ENCODE results near the gene STH.

STH gene

DNA sequence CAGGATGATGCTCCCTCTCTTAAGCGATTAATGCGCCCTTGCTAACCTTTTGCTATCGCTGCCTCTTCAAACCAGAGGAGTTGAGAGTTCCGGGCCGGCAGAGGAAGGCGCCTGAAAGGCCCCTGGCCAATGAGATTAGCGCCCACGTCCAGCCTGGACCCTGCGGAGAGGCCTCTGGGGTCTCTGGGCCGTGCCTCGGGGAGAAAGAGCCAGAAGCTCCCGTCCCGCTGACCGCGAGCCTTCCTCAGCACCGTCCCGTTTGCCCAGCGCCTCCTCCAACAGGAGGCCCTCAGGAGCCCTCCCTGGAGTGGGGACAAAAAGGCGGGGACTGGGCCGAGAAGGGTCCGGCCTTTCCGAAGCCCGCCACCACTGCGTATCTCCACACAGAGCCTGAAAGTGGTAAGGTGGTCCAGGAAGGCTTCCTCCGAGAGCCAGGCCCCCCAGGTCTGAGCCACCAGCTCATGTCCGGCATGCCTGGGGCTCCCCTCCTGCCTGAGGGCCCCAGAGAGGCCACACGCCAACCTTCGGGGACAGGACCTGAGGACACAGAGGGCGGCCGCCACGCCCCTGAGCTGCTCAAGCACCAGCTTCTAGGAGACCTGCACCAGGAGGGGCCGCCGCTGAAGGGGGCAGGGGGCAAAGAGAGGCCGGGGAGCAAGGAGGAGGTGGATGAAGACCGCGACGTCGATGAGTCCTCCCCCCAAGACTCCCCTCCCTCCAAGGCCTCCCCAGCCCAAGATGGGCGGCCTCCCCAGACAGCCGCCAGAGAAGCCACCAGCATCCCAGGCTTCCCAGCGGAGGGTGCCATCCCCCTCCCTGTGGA, 16.0 kb upstream of the STH start:
- no peak overlapping the region for H3K4me3 ChIP-seq (ENCODE audit: low read depth, low read length)
- no peak for DNase-seq (ENCODE audit: low read depth)

DNA sequence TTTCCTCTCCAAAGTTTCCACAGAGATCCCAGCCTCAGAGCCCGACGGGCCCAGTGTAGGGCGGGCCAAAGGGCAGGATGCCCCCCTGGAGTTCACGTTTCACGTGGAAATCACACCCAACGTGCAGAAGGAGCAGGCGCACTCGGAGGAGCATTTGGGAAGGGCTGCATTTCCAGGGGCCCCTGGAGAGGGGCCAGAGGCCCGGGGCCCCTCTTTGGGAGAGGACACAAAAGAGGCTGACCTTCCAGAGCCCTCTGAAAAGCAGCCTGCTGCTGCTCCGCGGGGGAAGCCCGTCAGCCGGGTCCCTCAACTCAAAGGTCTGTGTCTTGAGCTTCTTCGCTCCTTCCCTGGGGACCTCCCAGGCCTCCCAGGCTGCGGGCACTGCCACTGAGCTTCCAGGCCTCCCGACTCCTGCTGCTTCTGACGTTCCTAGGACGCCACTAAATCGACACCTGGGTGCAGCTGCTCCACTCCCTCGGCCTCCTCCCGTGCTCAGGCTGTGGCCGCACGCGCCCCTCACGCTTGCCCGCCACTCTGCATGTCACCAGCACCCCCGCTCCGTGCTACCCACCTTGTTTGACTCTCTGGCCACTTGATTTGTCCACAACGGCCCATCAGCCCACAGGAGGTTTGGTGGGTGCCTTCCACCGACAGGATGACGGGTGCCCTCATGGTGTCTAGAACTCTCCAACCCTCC, 15.3 kb upstream of the STH start:
- no peak for DNase-seq (ENCODE audit: low read depth)
- no peak overlapping the region for H3K4me3 ChIP-seq (ENCODE audit: low read depth, low read length)

DNA sequence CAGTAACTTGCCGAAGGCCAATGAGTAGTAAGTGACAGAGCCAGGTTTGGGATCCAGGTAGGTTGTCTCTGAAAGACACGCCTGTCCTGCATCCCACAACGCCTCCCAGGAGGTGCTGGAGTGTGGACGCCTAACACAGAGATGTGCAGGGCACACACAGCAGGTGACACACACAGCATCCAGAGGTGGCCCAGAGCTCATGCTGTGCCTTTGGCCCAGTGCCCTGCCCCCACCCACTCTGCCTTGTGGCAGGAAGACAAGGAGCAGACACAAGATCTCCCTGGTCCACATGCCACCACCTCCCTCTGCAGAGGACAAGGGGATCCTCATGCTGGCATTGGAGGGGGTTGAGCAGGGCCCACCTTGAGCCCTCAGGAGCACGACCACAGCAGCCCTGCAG, 14.7 kb upstream of the STH start:
- no peak overlapping the region for H3K4me3 ChIP-seq (ENCODE audit: low read depth, low read length)
- DNase-seq (ENCODE audit: low read depth), result no peak

DNA sequence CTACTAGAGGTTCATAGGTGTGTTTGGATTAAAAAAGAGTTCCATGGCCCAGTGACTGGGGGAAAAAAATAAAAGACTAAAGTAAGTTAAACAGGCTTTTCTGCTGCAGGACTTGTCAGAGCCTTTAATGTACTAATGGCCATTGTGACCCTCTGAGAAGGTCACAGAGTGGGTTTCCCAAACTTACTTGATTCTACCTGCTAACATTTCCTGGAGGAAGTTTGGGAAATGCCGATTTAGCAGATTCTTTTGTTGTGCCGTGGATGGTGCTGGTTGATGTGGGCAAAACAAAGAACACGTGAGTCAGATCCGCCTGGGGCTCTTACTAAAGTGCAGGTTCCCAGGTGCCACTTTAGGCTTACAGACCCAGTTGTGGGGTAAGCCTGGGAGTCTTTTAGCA, 13.6 kb upstream of the STH start:
- no peak for DNase-seq (ENCODE audit: low read depth)
- no peak overlapping the region for H3K4me3 ChIP-seq (ENCODE audit: low read depth, low read length)

DNA sequence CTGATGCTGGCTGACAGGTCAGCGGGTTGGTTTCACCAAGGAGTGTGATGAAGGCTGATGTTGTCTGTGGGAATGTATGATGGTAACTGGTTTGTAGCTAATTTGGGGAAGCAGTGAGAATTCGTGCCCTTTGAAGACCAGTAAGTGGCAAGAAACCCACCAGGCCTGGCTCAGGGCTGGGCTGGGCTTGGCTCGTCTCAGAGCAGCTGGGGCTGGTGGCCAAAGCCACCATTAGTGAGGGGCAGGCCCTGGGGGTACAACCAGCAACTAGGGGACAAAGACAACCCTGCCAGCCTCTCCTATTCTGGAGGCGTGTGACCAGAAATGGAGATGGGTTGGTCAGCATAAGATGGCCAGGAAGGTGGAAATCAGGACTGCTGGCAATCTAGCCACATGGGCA, 13.0 kb upstream of the STH start:
- DNase-seq (ENCODE audit: low read depth), result no peak
- no peak overlapping the region for H3K4me3 ChIP-seq (ENCODE audit: low read depth, low read length)

DNA sequence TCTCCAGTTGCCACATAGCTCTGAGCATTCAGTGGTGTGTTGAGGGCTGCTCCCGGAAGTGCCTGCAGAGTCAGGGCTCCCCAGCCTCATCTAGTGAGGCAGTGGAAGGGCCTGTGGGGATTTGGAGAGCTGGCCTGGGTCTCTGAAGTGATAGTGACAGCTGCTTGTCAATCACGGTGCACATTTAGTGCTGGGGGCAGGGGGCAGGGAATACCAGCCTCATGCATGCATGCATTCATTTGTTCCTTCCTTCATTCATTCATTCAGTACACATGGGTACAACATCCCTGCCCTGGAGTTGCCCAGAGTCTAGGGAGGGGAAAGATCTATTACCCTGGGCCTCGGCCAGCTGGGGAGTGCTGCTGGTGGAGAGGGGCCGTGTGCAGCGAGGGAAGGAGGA, 11.3 kb upstream of the STH start:
- no peak for DNase-seq (ENCODE audit: low read depth)

DNA sequence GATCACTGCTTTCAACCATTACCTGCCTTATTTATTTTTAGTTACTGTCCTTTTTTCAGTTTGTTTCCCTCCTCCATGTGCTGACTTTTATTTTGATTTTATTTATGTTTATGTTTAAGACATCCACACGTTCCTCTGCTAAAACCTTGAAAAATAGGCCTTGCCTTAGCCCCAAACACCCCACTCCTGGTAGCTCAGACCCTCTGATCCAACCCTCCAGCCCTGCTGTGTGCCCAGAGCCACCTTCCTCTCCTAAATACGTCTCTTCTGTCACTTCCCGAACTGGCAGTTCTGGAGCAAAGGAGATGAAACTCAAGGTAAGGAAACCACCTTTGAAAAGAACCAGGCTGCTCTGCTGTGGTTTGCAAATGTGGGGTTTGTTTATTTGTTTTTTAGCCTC, 9.3 kb upstream of the STH start:
- no peak overlapping the region for H3K4me3 ChIP-seq (ENCODE audit: low read depth, low read length)
- DNase-seq (ENCODE audit: low read depth), result no peak

More for the DNA sequence above, 11.3 kb upstream of the STH start:
- no peak overlapping the region for H3K4me3 ChIP-seq (ENCODE audit: low read depth, low read length)

DNA sequence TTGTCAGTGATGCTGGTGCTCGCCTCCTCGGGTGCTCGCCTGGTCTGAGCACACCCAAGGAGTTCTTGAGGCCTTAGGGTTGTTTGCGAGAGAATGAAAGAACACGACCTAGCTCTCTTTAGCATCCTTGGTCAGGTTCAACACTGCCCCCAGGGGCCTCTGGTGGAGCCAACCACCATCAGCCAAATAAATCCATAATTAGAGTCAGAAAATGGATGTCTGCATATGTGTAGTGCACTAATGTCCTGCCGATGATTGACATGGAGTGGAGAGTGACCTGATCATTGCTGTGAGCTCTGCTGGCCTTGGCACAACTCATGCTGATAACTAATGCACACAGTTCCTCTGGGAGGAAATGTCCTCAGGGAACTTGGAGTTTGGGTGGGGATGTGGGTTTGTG, 8.2 kb upstream of the STH start:
- no peak overlapping the region for H3K4me3 ChIP-seq (ENCODE audit: low read depth, low read length)
- no peak for DNase-seq (ENCODE audit: low read depth)

DNA sequence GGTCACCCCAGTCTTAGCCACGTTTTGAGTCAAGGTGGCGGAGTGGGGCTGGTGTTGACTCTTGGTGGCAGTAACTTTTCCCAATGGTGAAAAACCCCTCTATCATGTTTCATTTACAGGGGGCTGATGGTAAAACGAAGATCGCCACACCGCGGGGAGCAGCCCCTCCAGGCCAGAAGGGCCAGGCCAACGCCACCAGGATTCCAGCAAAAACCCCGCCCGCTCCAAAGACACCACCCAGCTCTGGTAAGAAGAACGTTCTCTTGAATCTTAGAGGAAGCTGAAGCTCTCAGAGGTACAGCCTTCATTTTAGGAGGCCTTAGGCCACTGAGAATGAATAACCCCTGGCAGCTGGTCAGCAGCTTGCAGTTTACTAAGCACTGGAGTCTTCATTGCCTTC, 7.7 kb upstream of the STH start:
- no peak overlapping the region for H3K4me3 ChIP-seq (ENCODE audit: low read depth, low read length)

DNA sequence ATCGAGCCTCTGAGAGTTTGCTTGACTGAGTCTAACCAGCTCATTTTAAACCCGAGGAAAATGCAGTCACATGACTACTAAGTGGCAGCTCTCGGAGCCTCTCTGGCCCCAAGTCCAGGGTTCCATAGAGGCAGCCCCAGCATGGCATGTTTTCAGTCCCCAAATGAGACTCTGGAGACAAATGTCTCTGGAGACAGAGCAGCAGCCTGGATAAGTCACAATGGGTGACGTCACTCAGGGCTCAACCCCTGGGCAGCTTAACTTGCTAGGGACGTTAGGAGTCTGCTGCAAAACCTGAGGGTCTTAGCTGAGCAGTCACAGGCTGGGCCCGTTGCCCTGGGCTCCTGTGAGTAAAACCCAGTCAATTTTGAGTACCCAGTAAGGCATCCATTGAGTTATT, 6.9 kb upstream of the STH start:
- H3K4me3 ChIP-seq (ENCODE audit: low read depth, low read length), result no peak overlapping the region

More for the DNA sequence above, 7.7 kb upstream of the STH start:
- DNase-seq (ENCODE audit: low read depth), result no peak

DNA sequence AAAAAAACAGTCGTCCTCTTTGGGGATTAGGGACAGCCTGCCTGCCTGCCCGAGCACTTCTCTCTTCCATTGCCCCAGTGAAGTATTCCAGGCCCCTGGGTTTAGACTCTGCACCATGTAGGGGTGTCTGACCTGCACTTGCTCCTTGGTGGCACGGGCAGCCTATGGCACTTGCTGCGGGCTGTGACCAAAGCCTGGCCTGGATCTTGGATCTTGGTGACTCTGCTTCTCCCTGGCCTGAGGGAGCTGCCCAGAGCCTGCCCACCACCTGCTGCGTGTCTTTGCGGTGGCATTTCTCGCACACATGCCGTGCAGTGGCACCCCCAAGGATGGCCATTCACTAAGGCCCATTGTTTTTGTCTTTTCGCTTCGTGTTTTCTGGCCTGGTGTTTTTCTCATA, 6.1 kb upstream of the STH start:
- no peak overlapping the region for H3K4me3 ChIP-seq (ENCODE audit: low read depth, low read length)
- no peak for DNase-seq (ENCODE audit: low read depth)

More for the DNA sequence above, 6.9 kb upstream of the STH start:
- no peak for DNase-seq (ENCODE audit: low read depth)

DNA sequence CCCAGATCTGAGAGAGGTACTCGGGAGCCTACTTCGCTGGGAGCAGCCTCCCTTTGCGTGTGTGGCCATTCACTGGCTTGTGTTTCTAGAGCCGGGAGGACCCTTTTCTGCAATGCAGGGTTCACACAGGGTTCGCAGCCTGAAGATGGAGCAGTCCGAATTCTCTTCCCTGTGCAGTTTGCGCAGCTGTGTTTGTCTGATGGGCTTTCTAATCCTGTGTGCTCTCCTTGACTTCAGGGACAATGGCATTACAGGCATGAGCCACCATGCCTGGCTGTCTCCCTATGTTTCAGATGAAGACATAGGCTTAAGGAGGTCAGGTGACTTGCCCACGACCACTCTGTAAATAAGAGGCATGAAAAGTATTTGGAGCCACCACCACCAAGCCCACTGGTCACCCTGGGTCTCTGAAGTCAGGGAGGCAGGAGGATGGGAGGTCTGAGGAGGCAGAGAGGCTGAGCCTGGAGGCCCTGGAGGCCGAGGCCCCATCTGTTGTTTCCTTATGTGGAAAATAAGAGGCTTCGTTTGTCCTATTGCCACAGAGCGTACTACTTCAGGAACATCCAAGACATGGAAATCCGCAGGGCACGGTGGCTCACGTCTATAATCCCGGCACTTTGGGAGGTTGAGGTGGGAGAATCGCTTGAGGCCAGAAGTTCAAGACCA, 5.0 kb upstream of the STH start:
- H3K4me3 ChIP-seq (ENCODE audit: low read depth, low read length), result no peak overlapping the region
- DNase-seq (ENCODE audit: low read depth), result no peak

DNA sequence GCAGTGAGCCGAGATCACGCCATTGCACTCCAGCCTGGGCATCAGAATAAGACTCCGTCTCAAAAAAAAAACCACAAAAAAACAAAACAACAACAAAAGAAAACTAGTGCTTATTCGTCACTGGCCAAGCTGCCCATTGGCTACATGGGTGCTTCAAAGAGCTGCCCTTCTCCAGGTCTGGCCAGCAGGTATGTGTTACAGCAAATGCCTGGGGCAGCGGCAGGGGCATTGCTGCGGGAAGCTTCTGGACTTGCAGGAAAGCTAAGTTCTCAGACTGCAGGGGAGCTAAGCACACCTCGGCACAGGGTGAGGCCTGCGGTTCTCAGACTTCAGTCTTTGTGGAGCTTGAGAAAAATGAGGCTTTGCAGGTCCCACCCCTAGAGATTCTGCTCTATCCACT, 4.1 kb upstream of the STH start:
- no peak for DNase-seq (ENCODE audit: low read depth)
- H3K4me3 ChIP-seq (ENCODE audit: low read depth, low read length), result no peak overlapping the region

DNA sequence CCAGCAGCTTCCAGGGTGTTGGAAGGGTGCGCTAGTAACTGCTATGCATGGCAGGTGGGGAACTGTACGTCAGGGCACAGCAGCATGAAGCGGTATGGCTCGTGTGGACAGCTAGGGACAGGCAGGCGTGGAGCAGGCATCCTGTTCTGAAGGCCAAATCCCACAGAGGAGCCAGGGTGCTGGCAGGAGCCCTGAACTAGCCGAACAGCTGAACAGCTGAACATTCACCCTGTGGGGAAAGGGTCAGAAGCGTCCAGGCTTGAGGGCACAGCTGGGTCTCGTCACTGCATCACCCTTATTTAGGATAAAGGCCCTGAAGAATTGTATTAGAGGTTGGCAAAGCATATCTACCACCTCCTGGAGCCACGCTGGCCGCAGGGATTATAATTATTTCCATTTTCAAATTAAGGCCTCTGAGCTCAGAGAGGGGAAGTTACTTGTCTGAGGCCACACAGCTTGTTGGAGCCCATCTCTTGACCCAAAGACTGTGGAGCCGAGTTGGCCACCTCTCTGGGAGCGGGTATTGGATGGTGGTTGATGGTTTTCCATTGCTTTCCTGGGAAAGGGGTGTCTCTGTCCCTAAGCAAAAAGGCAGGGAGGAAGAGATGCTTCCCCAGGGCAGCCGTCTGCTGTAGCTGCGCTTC, 3.3 kb upstream of the STH start:
- DNase-seq (ENCODE audit: low read depth), result peak; percentile 8
- H3K4me3 ChIP-seq (ENCODE audit: low read depth, low read length), result no peak overlapping the region

DNA sequence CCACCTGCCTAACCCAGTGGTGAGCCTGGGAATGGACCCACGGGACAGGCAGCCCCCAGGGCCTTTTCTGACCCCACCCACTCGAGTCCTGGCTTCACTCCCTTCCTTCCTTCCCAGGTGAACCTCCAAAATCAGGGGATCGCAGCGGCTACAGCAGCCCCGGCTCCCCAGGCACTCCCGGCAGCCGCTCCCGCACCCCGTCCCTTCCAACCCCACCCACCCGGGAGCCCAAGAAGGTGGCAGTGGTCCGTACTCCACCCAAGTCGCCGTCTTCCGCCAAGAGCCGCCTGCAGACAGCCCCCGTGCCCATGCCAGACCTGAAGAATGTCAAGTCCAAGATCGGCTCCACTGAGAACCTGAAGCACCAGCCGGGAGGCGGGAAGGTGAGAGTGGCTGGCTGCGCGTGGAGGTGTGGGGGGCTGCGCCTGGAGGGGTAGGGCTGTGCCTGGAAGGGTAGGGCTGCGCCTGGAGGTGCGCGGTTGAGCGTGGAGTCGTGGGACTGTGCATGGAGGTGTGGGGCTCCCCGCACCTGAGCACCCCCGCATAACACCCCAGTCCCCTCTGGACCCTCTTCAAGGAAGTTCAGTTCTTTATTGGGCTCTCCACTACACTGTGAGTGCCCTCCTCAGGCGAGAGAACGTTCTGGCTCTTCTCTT, 2.6 kb upstream of the STH start:
- H3K4me3 ChIP-seq (ENCODE audit: low read depth, low read length), result no peak overlapping the region
- DNase-seq (ENCODE audit: low read depth), result no peak

DNA sequence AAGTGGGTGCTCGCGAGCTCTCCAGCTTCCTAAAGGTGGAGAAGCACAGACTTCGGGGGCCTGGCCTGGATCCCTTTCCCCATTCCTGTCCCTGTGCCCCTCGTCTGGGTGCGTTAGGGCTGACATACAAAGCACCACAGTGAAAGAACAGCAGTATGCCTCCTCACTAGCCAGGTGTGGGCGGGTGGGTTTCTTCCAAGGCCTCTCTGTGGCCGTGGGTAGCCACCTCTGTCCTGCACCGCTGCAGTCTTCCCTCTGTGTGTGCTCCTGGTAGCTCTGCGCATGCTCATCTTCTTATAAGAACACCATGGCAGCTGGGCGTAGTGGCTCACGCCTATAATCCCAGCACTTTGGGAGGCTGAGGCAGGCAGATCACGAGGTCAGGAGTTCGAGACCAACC, 1.9 kb upstream of the STH start:
- DNase-seq (ENCODE audit: low read depth), result no peak
- no peak overlapping the region for H3K4me3 ChIP-seq (ENCODE audit: low read depth, low read length)

DNA sequence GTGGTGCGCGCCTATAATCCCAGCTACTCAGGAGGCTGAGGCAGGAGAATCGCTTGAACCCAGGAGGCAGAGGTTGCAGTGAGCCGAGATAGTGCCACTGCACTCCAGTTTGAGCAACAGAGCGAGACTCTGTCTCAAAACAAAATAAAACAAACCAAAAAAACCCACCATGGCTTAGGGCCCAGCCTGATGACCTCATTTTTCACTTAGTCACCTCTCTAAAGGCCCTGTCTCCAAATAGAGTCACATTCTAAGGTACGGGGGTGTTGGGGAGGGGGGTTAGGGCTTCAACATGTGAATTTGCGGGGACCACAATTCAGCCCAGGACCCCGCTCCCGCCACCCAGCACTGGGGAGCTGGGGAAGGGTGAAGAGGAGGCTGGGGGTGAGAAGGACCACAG, 1.4 kb upstream of the STH start:
- no peak overlapping the region for H3K4me3 ChIP-seq (ENCODE audit: low read depth, low read length)
- peak; percentile 14 for DNase-seq (ENCODE audit: low read depth)

DNA sequence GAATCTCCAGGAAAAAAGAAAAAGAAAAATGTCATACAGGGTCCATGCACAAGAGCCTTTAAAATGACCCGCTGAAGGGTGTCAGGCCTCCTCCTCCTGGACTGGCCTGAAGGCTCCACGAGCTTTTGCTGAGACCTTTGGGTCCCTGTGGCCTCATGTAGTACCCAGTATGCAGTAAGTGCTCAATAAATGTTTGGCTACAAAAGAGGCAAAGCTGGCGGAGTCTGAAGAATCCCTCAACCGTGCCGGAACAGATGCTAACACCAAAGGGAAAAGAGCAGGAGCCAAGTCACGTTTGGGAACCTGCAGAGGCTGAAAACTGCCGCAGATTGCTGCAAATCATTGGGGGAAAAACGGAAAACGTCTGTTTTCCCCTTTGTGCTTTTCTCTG, 845 bp downstream of the STH start:
- DNase-seq (ENCODE audit: low read depth), result no peak
- H3K4me3 ChIP-seq (ENCODE audit: low read depth, low read length), result no peak overlapping the region

DNA sequence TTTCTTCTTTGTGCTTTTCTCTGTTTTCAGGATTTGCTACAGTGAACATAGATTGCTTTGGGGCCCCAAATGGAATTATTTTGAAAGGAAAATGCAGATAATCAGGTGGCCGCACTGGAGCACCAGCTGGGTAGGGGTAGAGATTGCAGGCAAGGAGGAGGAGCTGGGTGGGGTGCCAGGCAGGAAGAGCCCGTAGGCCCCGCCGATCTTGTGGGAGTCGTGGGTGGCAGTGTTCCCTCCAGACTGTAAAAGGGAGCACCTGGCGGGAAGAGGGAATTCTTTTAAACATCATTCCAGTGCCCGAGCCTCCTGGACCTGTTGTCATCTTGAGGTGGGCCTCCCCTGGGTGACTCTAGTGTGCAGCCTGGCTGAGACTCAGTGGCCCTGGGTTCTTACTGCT, 1.2 kb downstream of the STH start:
- no peak for DNase-seq (ENCODE audit: low read depth)

DNA sequence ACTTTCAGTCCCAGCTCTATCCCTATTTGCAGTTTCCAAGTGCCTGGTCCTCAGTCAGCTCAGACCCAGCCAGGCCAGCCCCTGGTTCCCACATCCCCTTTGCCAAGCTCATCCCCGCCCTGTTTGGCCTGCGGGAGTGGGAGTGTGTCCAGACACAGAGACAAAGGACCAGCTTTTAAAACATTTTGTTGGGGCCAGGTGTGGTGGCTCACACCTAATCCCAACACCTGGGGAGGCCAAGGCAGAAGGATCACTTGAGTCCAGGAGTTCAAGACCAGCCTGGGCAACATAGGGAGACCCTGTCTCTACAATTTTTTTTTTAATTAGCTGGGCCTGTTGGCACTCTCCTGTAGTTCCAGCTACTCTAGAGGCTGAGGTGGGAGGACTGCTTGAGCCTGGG, 1.7 kb downstream of the STH start:
- no peak overlapping the region for H3K4me3 ChIP-seq (ENCODE audit: low read depth, low read length)
- DNase-seq (ENCODE audit: low read depth), result no peak

More for the DNA sequence above, 1.2 kb downstream of the STH start:
- H3K4me3 ChIP-seq (ENCODE audit: low read depth, low read length), result no peak overlapping the region

Data from skeletal muscle cell (primary cell).